ENCODE results near the gene RMDN3. TPM values are rescaled to one million over a fixed set of nuclear protein-coding genes. Genes with fewer than 3 reads are reported as not detected.
A peak's percentile ranks its signal among the peaks of the same experiment; 100 is the strongest.

The RMDN3 gene
- total RNA-seq, 1 experiment from 2014 or later = 43.1 TPM

- H3K36me3 ChIP-seq = peaks cover 44% of the 10 kb centered on the region
- DNase-seq = peak; percentile 88
- no peaks in the 10 kb centered on the region for H3K27me3 ChIP-seq
- H3K4me3 ChIP-seq = no peak overlapping the region
- no peaks in the 10 kb centered on the region for H3K9me3 ChIP-seq
Observed at GRCh38 chr15:40776537-40777141, 21.6 kb upstream of the RMDN3 start.

DNA sequence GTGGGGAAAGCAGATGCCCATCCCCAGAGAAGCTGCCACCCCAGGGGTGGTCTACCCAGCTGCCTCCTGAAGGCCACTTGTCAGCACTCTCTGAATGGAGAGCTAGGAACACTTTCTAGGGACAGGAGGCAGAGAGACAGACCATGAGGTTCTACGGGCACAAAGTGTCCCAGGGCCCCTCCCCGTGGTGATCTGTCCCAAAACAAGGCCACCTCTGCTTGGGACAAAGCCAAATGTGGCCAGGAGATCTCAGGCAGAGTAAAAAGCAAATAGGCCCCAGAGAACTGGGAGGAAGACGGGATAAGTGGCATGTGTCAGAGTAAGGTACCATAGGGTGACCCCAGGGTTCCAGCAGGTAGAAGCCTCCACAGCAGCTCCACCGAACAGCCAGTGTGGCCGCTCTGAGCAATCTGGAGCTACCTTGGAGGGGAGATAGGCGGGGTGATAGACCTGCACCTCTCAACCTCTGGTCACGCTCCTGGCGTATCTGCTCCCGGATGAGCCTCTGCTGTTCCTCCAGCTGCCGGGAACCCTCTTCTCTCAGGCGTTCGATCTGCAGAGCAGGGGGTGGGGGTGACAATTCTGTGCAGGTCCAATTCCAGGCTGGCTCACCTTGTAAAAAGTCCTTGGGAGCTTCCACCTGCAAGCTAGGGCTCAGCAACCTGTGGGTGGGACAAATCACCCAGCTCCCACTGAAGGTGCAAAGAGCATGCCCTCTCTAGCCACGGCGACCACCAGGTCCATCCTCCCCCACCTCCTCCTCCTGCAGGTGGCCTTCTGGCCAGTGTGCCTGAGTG is 20.9 kb upstream of the RMDN3 start:
- no peaks in the 10 kb centered on the region for H3K27me3 ChIP-seq
- H3K4me3 ChIP-seq = no peak overlapping the region
- H3K9me3 ChIP-seq = no peaks in the 10 kb centered on the region
- DNase-seq = no peak
- peaks cover 44% of the 10 kb centered on the region for H3K36me3 ChIP-seq

- Histone ChIP-seq H3K9me3 (no peaks in the 10 kb centered on the region), H3K36me3 (peaks cover 44% of the 10 kb centered on the region), H3K4me3 (no peak overlapping the region), H3K27me3 (no peaks in the 10 kb centered on the region)
- no peak for DNase-seq
Observed at GRCh38 chr15:40775007-40775406, 20.0 kb upstream of the RMDN3 start.

GRCh38 chr15:40773902-40774301 is 18.8 kb upstream of the RMDN3 start:
- Histone ChIP-seq H3K36me3 (peaks cover 42% of the 10 kb centered on the region), H3K9me3 (no peaks in the 10 kb centered on the region), H3K4me3 (no peak overlapping the region), H3K27me3 (no peaks in the 10 kb centered on the region)
- DNase-seq = no peak

- Histone ChIP-seq H3K4me3 (no peak overlapping the region), H3K9me3 (no peaks in the 10 kb centered on the region), H3K36me3 (peaks cover 40% of the 10 kb centered on the region), H3K27me3 (no peaks in the 10 kb centered on the region)
- no peak for DNase-seq
Observed at GRCh38 chr15:40773496-40773895, 18.4 kb upstream of the RMDN3 start.

GRCh38 chr15:40772014-40772413 is 17.0 kb upstream of the RMDN3 start:
- no peak overlapping the region for H3K4me3 ChIP-seq
- peaks cover 36% of the 10 kb centered on the region for H3K36me3 ChIP-seq
- DNase-seq = no peak
- no peaks in the 10 kb centered on the region for H3K9me3 ChIP-seq
- no peaks in the 10 kb centered on the region for H3K27me3 ChIP-seq

GRCh38 chr15:40771242-40771641 is 16.2 kb upstream of the RMDN3 start:
- DNase-seq = no peak
- Histone ChIP-seq H3K9me3 (no peaks in the 10 kb centered on the region), H3K36me3 (peaks cover 32% of the 10 kb centered on the region)

GRCh38 chr15:40770147-40770721 is 15.2 kb upstream of the RMDN3 start:
- no peak overlapping the region for H3K4me3 ChIP-seq
- no peaks in the 10 kb centered on the region for H3K27me3 ChIP-seq
- no peaks in the 10 kb centered on the region for H3K9me3 ChIP-seq
- DNase-seq = no peak
- peaks cover 22% of the 10 kb centered on the region for H3K36me3 ChIP-seq

More at GRCh38 chr15:40771242-40771641, 16.2 kb upstream of the RMDN3 start:
- no peaks in the 10 kb centered on the region for H3K27me3 ChIP-seq
- H3K4me3 ChIP-seq = no peak overlapping the region

GRCh38 chr15:40769274-40770146 is 14.5 kb upstream of the RMDN3 start, which contains the start of gene C15orf62:
C15orf62 (plus strand) TSS chr15:40769980; CDS start chr15:40770496, 516 bp downstream.
- Histone ChIP-seq H3K4me3 (no peak within 1 kb of the TSS), H3K9me3 (no peaks in the 10 kb centered on the region), H3K36me3 (peaks cover 17% of the 10 kb centered on the region), H3K27me3 (no peaks in the 10 kb centered on the region)
- peak; percentile 88 for DNase-seq

DNA sequence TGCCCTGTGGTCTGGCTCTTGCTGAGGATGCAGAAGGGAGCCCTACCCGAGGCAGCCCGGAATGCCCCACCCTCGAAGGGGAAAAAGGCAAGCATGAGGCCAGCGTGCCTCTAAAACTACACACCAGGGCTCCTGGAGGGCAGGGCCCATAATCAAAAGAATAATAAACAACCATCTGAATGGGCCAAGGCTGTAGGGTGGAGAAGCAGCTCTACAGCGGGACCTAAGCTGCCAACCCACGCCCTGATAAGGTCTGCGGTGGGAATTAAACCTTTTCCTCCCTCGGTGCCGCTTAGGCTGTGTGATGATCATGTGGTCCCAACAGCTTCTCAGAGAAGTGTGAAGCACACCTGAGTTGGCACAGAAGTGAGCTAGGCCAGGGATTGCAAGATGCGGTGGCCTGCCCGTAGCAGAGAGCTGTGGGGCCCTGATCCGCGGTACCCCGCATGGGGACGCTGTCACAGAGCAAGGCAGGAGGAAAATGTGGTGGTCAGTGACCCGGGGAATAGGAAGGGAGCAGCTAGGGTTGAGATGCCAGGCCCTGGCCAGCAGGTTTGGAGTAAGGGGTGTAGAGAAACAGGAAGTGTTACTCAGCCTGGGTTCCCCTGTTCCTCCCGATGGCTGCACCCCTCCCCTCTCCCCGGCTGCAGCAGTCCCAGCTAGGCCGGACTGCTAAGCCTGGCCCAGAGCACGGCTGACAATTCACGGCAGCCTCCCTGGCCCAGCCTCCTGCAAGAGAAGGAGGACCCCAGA is 13.6 kb upstream of the RMDN3 start:
- no peaks in the 10 kb centered on the region for H3K9me3 ChIP-seq
- peaks cover 10% of the 10 kb centered on the region for H3K36me3 ChIP-seq
- H3K27me3 ChIP-seq = no peaks in the 10 kb centered on the region
- no peak overlapping the region for H3K4me3 ChIP-seq
- DNase-seq = peak; percentile 74

DNA sequence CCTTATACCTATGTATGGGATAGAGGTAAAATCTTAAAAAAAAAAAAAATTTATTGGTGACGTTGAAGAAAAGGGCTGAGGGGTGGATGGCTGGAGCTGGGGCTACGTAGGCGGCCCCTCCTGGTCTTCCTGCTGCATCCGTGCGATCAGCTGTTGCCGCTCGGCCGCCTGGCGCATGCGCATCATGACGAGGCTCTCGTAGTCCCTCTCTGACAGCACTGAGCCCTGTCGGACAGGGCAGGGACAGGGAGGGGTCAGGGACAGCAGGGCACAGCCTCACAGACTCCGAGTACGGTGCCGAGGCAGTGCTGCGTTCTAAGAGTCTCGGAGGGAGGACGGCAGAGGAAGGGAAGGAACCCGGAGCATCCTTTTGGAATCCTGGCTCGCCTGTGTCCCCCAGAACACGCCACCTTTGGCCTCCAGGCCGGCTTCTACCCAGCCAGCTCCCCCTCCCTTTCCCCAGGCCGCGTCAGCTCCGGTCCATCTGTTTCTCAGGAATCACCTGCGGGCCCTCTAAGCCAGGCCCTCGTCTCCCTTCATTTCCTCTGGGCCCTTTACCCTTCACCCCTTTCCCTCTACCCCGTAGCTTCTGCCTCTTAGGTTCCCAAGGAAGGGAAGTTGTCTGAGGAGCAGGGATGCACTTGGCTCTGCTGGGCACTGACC is 12.9 kb upstream of the RMDN3 start:
- Histone ChIP-seq H3K9me3 (no peaks in the 10 kb centered on the region), H3K27me3 (no peaks in the 10 kb centered on the region), H3K4me3 (no peak overlapping the region), H3K36me3 (peaks cover 5% of the 10 kb centered on the region; the same call in 1 of the 2 replicates)
- no peak for DNase-seq

DNA sequence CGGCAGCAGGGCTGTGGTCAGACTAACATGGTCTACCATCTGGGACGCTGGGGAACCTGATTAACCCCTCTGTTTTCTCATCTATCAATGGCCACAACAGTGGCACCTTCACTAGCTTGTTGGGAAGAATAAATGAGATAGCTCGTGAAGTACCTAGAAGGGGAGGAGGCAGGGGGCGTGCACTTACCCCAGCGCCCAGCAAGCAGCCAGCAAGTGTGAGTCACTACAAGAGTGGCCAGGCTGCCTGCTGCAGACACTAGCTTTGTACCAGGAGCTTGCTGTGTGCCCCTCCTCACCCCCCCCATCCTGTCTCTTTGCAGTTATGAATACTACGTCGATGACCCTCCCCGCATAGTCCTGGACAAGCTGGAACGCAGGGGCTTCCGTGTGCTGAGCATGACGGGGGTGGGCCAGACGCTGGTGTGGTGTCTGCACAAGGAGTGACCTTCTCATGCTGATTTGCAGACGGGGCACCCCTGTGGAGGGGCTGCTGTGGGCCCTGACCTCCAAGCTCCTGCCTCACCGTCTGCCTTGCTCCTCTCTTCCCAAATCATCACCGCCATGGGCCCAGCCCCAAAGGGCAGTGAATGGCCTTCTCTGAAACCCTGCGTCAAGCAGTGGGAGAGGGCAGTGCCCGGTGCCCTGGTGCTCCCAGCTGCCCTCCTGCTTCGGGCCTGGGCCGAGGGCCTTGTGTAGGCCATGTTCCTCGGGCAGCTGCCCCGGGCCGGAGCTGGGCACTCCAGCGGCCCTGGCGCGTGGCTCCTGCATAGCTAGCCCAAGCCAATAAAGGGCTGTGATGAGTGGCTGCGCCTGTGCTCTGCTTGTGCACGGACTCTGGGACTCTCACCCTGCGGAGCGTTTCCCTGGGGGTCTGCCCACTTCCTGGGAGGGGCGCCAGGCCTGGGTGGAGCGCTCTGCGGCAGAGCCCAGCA is 12.1 kb upstream of the RMDN3 start:
- Histone ChIP-seq H3K36me3 (peaks cover 5% of the 10 kb centered on the region; the same call in 1 of the 2 replicates), H3K4me3 (no peak overlapping the region), H3K9me3 (no peaks in the 10 kb centered on the region), H3K27me3 (no peaks in the 10 kb centered on the region)
- peak; percentile 83 for DNase-seq

DNA sequence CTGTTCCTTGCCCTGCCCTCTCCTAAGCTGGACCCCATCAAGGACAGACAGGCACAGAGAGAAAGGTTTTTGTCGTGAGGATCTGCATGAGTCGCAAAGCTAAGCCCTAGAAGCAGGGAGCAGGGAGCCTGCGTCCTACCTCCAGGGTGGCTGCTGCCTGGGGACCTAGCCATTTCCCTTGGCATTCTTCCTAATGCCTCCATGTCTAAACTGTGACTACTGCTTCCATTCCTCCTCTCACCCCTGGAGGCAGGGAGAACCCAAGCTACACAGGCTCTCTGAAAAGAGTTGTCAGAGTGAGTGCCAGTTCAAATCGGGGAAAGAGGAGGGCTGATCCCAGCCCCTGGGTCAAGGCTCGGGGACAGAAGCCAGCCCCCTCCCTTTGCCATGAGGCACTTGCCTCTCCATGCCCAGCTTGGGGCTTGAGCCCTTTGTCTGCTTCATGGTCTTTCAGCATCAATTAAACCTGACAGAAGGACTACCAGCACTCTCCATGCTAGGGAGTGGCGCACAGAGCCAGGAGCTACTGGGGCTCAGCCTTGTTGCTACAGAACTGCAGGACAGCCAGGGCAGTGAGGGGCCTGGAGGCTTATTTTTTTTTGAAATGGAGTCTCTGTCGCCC is 11.3 kb upstream of the RMDN3 start:
- Histone ChIP-seq H3K4me3 (no peak overlapping the region), H3K9me3 (no peaks in the 10 kb centered on the region), H3K36me3 (peaks cover 5% of the 10 kb centered on the region; the same call in 1 of the 2 replicates), H3K27me3 (no peaks in the 10 kb centered on the region)
- DNase-seq = no peak

- peaks cover 5% of the 10 kb centered on the region; the same call in 1 of the 2 replicates for H3K36me3 ChIP-seq
- no peak overlapping the region; the same call in 1 of the 2 replicates for H3K4me3 ChIP-seq
- H3K27me3 ChIP-seq = no peaks in the 10 kb centered on the region
- peak; percentile 33 for DNase-seq
- no peaks in the 10 kb centered on the region for H3K9me3 ChIP-seq
Observed at GRCh38 chr15:40764629-40765103, 9.6 kb upstream of the RMDN3 start.

Measured in MG63 (cell line).